ENCODE data around the gene GDI1.

The GDI1 gene

DNA sequence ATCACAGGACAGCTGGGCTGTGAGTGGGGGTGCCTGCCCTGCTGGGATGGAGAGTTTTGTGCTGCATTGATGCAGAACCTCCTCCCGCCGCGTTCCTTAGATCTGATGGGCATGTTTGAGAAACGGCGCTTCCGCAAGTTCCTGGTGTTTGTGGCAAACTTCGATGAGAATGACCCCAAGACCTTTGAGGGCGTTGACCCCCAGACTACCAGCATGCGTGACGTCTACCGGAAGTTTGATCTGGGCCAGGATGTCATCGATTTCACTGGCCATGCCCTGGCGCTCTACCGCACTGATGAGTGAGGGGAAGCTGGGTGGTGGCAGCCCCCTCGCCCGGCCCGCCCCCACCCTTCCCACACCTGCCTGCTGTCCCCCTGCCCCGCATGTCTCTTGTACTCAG lies 2.9 kb downstream of the GDI1 start:
- DNase-seq = no peak
- TF ChIP-seq POLR2A (IDR thresholded peaks at IDR 0.05; ENCODE audit: low read length) = no peak
- no peak for TF ChIP-seq GATA1 (IDR thresholded peaks at IDR 0.05; ENCODE audit: low read depth, low read length)

DNA sequence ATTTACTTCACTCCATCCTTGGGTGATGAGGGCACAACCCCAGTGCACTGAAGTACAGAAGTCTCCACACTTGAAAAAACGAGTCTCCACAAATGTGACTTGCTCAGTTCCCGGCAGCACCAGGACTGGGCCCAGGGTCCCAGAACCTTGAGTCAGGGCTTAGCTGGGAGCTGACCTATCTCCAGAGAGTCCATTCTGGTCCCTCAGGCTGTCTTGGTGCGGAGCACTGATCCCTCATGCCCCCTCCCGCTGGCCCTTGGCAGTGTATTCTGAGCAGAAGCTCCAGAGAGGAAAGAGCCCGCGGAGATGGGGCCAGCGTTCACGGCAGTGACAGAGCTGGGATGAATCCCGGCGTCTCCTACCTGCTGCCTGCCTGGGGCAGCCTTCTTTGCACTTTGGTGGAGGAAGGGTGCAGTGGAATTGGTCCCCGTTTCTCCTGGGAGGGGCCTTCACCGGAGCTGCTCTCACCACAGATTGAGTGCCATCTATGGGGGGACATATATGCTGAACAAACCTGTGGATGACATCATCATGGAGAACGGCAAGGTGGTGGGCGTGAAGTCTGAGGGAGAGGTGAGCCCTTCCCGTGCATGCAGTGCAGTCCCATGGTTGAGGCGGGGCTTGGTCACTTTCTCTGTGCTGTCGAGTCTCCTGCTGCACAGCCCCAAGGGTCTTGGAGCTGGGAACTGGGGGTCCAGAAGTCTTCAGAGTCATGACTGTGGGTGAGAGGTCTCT lies 3.8 kb downstream of the GDI1 start:
- DNase-seq = no peak
- TF ChIP-seq POLR2A (IDR thresholded peaks at IDR 0.05; ENCODE audit: low read length) = no peak
- TF ChIP-seq GATA1 (IDR thresholded peaks at IDR 0.05; ENCODE audit: low read depth, low read length) = no peak

- TF ChIP-seq POLR2A (IDR thresholded peaks at IDR 0.05; ENCODE audit: low read length) (no peak), GATA1 (IDR thresholded peaks at IDR 0.05; ENCODE audit: low read depth, low read length) (no peak)
- no peak for DNase-seq
These were observed 4.6 kb downstream of the GDI1 start for GRCh38 chrX:154441564-154441963.

DNA sequence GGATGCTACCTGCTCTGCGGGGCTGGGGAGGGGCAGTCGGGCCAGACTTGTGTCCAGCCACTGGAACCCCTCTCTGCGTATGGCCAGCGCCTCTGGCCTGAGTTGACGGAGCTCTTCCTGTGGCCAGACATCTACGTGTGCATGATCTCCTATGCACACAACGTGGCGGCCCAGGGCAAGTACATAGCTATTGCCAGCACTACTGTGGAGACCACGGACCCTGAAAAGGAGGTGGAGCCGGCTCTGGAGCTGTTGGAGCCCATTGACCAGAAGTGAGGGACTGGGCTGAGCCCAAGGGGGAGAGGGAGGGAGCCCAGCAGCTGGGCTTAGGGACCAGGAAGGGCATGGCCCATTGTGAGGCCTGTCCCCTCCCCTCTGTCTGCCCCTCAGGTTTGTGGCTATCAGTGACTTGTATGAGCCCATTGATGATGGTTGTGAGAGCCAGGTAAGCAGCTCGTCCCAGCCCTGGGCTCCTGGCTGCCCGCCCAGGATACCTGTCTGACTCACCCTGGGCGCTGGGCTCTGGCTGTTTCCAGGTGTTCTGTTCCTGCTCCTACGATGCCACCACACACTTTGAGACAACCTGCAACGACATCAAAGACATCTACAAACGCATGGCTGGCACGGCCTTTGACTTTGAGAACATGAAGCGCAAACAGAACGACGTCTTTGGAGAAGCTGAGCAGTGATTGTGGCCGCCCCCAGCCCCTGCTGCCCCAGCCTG lies 5.2 kb downstream of the GDI1 start:
- no peak for DNase-seq
- TF ChIP-seq POLR2A (IDR thresholded peaks at IDR 0.05; ENCODE audit: low read length) (no peak), GATA1 (IDR thresholded peaks at IDR 0.05; ENCODE audit: low read depth, low read length) (no peak)

GRCh38 chrX:154443479-154443910 lies 6.5 kb downstream of the GDI1 start:
- DNase-seq = peak in 1 of 2 experiments; percentile 47
- TF ChIP-seq GATA1 (IDR thresholded peaks at IDR 0.05; ENCODE audit: low read depth, low read length) (no peak), POLR2A (IDR thresholded peaks at IDR 0.05; ENCODE audit: low read length) (no peak)

DNA sequence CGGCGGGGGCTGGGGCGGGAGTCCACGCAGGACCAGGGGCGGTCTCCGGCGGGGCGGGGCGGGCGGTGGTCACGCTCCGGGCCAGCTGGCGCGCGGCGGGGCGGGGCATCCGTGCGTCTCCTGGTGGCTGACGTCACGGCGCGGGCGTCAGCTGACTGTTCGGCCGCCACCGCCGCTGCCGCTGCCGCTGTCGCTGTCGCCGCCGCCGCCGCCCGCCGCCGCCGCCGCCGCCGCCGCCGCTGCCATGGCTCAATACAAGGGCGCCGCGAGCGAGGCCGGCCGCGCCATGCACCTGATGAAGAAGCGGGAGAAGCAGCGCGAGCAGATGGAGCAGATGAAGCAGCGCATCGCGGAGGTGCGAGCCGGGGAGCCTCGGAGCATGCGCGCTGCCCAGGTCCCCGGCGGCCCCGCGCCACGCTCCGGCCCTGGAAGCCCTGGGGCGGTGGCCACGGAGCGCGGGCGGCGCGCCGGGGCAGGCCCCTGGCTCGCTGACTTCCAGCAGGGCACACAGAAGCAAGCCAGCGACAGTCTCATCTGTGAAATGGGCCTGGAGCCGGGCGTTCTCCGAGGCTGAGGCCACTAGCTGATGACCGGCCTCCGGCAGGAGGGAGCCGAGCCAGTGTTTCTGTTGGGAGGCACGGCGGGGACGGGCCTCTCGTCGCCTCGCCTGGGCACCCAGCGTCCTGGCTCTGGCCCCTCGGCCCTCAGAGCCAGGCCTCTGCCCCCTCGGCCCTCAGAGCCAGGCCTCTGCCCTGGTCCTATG lies 7.2 kb downstream of the GDI1 start, which contains the start of gene FAM50A:
Gene FAM50A, plus strand, starts transcription at position 150 of the 763 bp plus-strand sequence. Its CDS starts 95 bp downstream, at position 245.
- peak; percentile 84 to 92 for DNase-seq
- TF ChIP-seq GATA1 (IDR thresholded peaks at IDR 0.05; ENCODE audit: low read depth, low read length) (no peak), POLR2A (IDR thresholded peaks at IDR 0.05; ENCODE audit: low read length) (no peak)

DNA sequence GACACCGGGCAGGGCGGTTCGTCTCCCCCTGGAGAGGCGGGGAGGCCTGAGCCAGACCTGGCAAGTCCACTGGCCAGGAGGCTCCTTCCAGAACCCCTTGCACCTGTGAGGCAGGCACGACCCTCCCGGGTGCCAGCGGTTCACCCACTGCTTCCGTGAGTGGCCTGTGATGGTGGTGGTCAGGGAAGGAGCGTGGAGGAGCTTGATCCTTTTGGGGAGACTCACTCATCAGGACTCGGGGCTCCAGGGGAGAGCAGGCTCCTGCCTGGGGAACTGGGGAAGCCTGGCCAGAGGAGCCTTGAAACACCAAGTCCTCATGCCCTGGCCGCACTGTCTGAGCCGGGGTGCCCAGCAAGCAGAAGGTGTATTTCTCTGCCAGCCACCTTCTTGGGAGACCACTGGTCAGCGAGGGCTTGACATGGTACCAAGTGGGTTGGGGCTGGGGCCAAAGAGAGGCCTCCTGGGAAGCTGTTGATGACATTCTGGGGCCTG lies 7.8 kb downstream of the GDI1 start:
- no peak for DNase-seq
- no peak for TF ChIP-seq GATA1 (IDR thresholded peaks at IDR 0.05; ENCODE audit: low read depth, low read length)
- TF ChIP-seq POLR2A (IDR thresholded peaks at IDR 0.05; ENCODE audit: low read length) = no peak

DNA sequence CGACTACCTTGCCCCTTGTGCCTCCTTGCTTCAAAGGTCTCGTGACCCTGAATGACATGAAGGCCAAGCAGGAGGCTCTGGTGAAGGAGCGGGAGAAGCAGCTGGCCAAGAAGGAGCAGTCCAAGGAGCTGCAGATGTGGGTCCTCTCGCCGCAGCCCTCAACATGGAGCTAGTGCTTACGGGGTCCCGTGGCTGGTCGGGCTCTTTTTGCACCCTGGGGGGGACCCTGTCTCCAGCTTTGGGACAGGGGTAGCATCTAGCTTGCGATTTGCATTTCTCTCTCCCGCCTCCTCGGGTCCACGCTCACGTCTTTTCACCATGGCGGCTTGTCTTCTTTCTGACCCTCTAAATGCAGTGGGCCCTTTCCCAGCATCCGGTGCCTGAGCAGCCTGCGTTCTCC lies 8.8 kb downstream of the GDI1 start:
- no peak for DNase-seq

DNA sequence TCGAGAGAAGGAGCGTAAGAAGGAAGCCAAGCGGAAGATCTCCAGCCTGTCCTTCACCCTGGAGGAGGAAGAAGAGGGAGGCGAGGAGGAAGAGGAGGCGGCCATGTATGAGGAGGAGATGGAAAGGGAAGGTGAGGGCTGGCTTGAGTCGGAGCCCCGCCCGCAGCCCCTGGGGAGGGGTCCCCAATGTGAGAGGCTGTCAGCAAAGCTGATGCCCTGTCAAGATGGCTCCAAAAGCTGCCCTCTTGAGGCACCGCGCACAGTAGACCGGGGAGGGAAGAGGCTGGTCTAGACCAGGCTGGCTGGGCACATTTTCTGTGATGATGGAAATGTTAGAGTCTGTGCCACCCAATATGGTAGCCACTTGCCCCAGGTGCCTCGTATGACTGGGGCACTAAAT lies 9.5 kb downstream of the GDI1 start:
- TF ChIP-seq POLR2A (IDR thresholded peaks at IDR 0.05; ENCODE audit: low read length) (no peak), GATA1 (IDR thresholded peaks at IDR 0.05; ENCODE audit: low read depth, low read length) (no peak)
- DNase-seq = no peak

More for the DNA sequence above, 8.8 kb downstream of the GDI1 start:
- TF ChIP-seq GATA1 (IDR thresholded peaks at IDR 0.05; ENCODE audit: low read depth, low read length) = no peak
- TF ChIP-seq POLR2A (IDR thresholded peaks at IDR 0.05; ENCODE audit: low read length) = no peak

GRCh38 chrX:154448484-154448883 lies 11.5 kb downstream of the GDI1 start:
- DNase-seq = no peak
- TF ChIP-seq GATA1 (IDR thresholded peaks at IDR 0.05; ENCODE audit: low read depth, low read length) (no peak), POLR2A (IDR thresholded peaks at IDR 0.05; ENCODE audit: low read length) (no peak)

DNA sequence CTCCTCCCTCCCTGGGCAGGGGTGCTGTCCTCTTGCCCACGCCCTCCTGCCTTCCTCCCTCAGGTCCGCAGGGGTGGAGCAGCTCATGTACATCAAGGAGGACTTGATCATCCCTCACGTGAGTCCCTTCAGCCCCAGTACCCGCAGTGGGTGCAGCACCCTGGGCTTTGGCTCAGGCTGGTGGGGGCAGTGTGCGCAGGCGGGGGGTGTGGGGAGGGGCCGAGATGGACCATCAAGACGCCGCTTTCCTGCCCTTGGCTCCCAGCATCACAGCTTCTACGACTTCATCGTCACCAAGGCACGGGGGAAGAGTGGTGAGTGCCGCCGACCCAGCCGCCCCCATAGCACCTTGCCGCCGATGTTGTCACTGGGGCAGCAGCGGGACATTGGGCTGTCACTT lies 12.7 kb downstream of the GDI1 start:
- TF ChIP-seq GATA1 (IDR thresholded peaks at IDR 0.05; ENCODE audit: low read depth, low read length) = no peak
- no peak for TF ChIP-seq POLR2A (IDR thresholded peaks at IDR 0.05; ENCODE audit: low read length)
- DNase-seq = no peak

DNA sequence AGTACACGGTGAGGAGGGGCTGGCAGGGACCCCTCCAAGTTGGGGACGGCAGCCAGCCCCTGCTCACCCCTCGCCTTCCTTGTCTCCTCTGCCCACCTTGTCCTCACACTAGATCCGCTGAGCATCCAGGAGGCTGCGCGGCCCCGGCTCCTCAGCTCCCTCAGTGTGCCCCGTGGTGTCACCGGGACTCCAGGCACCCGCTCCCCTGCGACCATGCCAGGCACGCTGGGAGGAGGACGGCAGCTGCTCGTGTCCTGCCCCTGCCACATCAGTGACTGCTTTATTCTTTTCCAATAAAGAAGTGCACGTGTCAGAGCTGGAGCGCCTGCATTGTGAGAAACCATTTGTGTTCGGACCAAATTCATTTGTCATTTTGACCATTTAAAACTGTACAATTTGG lies 13.4 kb downstream of the GDI1 start:
- DNase-seq = no peak
- TF ChIP-seq GATA1 (IDR thresholded peaks at IDR 0.05; ENCODE audit: low read depth, low read length) (no peak), POLR2A (IDR thresholded peaks at IDR 0.05; ENCODE audit: low read length) (no peak)

GRCh38 chrX:154452823-154453222 lies 15.9 kb downstream of the GDI1 start:
- TF ChIP-seq GATA1 (IDR thresholded peaks at IDR 0.05; ENCODE audit: low read depth, low read length) (no peak), POLR2A (IDR thresholded peaks at IDR 0.05; ENCODE audit: low read length) (no peak)
- no peak for DNase-seq
